A549 (cell line): Measurements from ENCODE around the gene AJUBA.

Source experiments
- CEBPB ChIP-seq, 2 experiments: fragments of >200 bp in 1 of 2; sonication (Bioruptor Twin) in 1 of 2; formaldehyde crosslinking in 1 of 2; IDR thresholded peaks; 2 replicates each; pipeline ENCODE4 v1.6.1; 2012 to 2016
- CTCF ChIP-seq: fragments of >200 bp; sonication (Bioruptor Twin); formaldehyde crosslinking; IDR thresholded peaks from 3 replicates; pipeline ENCODE4 v1.5.1; 2016
- E2F6 ChIP-seq: IDR thresholded peaks from 2 replicates; pipeline ENCODE4 v1.6.1; 2012; ENCODE audit warnings: low read depth, borderline replicate concordance
- NR3C1 ChIP-seq: fragments of >200 bp; sonication (Bioruptor Twin); formaldehyde crosslinking; IDR thresholded peaks from 3 replicates; pipeline ENCODE4 v1.6.1; 2017
- ZNF302 ChIP-seq: fragments of 250-450 bp; sonication (Bioruptor Pico); IDR thresholded peaks from 2 replicates; pipeline ENCODE4 v1.9.0; 2021; ENCODE audit warnings: inconsistent platforms, mild to moderate bottlenecking, moderate library complexity

- TF ChIP-seq CTCF: no peak
- no peak for TF ChIP-seq ZNF302
- no peak for TF ChIP-seq CEBPB (IDR thresholded peaks at IDR 0.05)
- no peak for TF ChIP-seq NR3C1
- TF ChIP-seq E2F6: no peak
These were observed 15.4 kb upstream of the AJUBA start for GRCh38 chr14:22997676-22998323.
